Keratinocyte (primary cell): ENCODE measurements around the gene RFX2. TPM values are rescaled to one million over a fixed set of nuclear protein-coding genes. Genes with fewer than 3 reads are reported as not detected.

ENCODE experiments used
- DNase-seq: peaks from one replicate; pipeline ENCODE4 v3.0.0-alpha.2; 2011; ENCODE audit warnings: low read depth, missing footprints, low spot score
- FAIRE-seq: peaks from 2 replicates; lab custom pipeline; 2011; peaks lifted over from hg19 to GRCh38; lab: Jason Lieb, UNC
- H2AFZ ChIP-seq: 2 replicates; pipeline ENCODE4 v1.6.0; 2012; ENCODE audit warnings: low read length, control low read depth, inconsistent platforms; ENCODE audit not compliant: control insufficient read depth
- H3K27ac ChIP-seq: 2 replicates; pipeline ENCODE4 v1.5.1; 2011; ENCODE audit warnings: low read length; ENCODE audit not compliant: control insufficient read depth, insufficient read depth
- H3K27me3 ChIP-seq: 3 replicates; pipeline ENCODE4 v1.6.0; 2011; ENCODE audit warnings: low read length; ENCODE audit not compliant: control insufficient read depth, insufficient read depth; ENCODE audit errors: extremely low read depth
- H3K36me3 ChIP-seq, 2 experiments: 2 replicates in 1 of 2; 3 replicates in 1 of 2; pipeline ENCODE4 v1.5.1; 2011; ENCODE audit warnings: low read length in 2 of 2, mild to moderate bottlenecking in 1 of 2; ENCODE audit not compliant: control insufficient read depth in 2 of 2, insufficient read depth in 2 of 2; ENCODE audit errors: extremely low read depth in 1 of 2
- H3K4me1 ChIP-seq: 3 replicates; pipeline ENCODE4 v1.5.1; 2011; ENCODE audit warnings: low read length; ENCODE audit not compliant: control insufficient read depth, insufficient read depth; ENCODE audit errors: extremely low read depth
- H3K4me2 ChIP-seq: 3 replicates; pipeline ENCODE4 v1.6.0; 2011; ENCODE audit warnings: low read depth, low read length; ENCODE audit not compliant: control insufficient read depth, insufficient read depth; ENCODE audit errors: extremely low read depth
- H3K4me3 ChIP-seq, 3 experiments: fragments of 200-600 bp in 1 of 3; sonication (generic) in 1 of 3; 2 replicates in 2 of 3; 3 replicates in 1 of 3; pipeline ENCODE4 v1.5.1; 2011 to 2016; ENCODE audit warnings: low read length in 3 of 3, mild to moderate bottlenecking in 3 of 3, control low read depth in 2 of 3, inconsistent platforms in 1 of 3, low read depth in 1 of 3, mixed read lengths in 1 of 3, mixed run types in 1 of 3, moderate library complexity in 1 of 3; ENCODE audit not compliant: control insufficient read depth in 2 of 3, insufficient read depth in 2 of 3; ENCODE audit errors: extremely low read depth in 1 of 3
- H3K79me2 ChIP-seq: 2 replicates; pipeline ENCODE4 v1.6.0; 2012; ENCODE audit warnings: low read length; ENCODE audit not compliant: control insufficient read depth, insufficient read depth
- H3K9ac ChIP-seq: 3 replicates; pipeline ENCODE4 v1.6.0; 2011; ENCODE audit warnings: low read length; ENCODE audit not compliant: control insufficient read depth, insufficient read depth; ENCODE audit errors: extremely low read depth
- H3K9me1 ChIP-seq: 3 replicates; pipeline ENCODE4 v1.6.0; 2011; ENCODE audit warnings: low read length; ENCODE audit not compliant: control insufficient read depth, insufficient read depth; ENCODE audit errors: extremely low read depth
- H3K9me3 ChIP-seq: 2 replicates; pipeline ENCODE4 v1.5.1; 2012; ENCODE audit warnings: low read depth, low read length; ENCODE audit not compliant: control insufficient read depth
- H4K20me1 ChIP-seq: 3 replicates; pipeline ENCODE4 v1.6.0; 2011; ENCODE audit warnings: low read length; ENCODE audit not compliant: control insufficient read depth, insufficient read depth; ENCODE audit errors: extremely low read depth
- EZH2 ChIP-seq: IDR thresholded peaks from one replicate; pipeline ENCODE4 v1.6.1; 2012; ENCODE audit warnings: inconsistent platforms, mild to moderate bottlenecking, low read length, moderate library complexity
- dilution Hi-C: fragments of 300-500 bp; cut with MboI; formaldehyde crosslinking; loops from one replicate; pipeline ENCODE4 v1.7.0; 2020; ENCODE audit warnings: low sequenced_read_pairs; ENCODE audit not compliant: extremely low pct_ligation_motif_present
- polyA plus RNA-seq, 5 experiments: library from polyadenylated mRNA; depleted of rRNA in 3 of 5; stranded (reverse) in 3 of 5; stranded (forward) in 1 of 5; unstranded in 1 of 5; fragments of >200 nt; gene quantifications; 1 replicate in 1 of 5; 2 replicates in 3 of 5; 3 replicates in 1 of 5; pipeline versions ENCODE4 v1.2.1 to v1.2.3, GENCODE V29; 2011 to 2012; ENCODE audit warnings: missing spikeins in 2 of 5, low read depth in 1 of 5, low replicate concordance in 1 of 5
- TF ChIP-seq, protein P1 (sequence below), 3 experiments: IDR thresholded peaks in 1 of 3; conservative IDR thresholded peaks in 1 of 3; optimal IDR thresholded peaks in 1 of 3; 2 replicates in 2 of 3; 3 replicates in 1 of 3; pipeline versions ENCODE3 to v1.5.1; 2011; ENCODE audit warnings: low read length in 3 of 3, mild to moderate bottlenecking in 3 of 3, moderate library complexity in 2 of 3, control low read depth in 1 of 3, inconsistent platforms in 1 of 3; ENCODE audit not compliant: insufficient read depth in 2 of 3; ENCODE audit errors: extremely low read depth in 1 of 3

RFX2 gene
- polyA plus RNA-seq, 1 donor (not counting 4 experiments of a cell fraction or from before 2014, with no cell fraction given), result 5.8 TPM

DNA sequence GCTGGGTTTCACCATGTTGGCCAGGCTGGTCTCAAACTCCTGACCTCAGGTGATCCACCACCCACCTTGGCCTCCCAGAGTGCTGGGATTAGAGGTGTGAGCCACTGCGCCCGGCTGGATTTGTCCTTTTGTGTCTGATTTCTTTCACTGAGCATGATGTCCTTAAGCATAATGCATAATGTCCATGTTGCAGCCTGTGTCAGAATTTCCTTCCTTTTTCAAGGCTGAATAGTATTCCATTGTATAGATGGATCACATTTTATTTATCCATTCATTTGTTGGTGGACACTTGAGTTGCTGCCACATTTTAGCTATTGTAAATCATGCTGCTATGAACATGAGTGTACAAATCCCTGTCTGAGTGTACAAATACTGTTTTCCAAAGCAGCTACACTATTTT, 25.5 kb downstream of the RFX2 start:
- Histone ChIP-seq H3K9me3 (no peaks in the 10 kb centered on the region), H3K4me1 (peaks cover 33% of the 10 kb centered on the region), H3K9me1 (no peaks in the 10 kb centered on the region), H3K4me3 (no peak overlapping the region), H3K27me3 (no peaks in the 10 kb centered on the region), H4K20me1 (no peaks in the 10 kb centered on the region), H3K27ac (no peak overlapping the region), H3K4me2 (no peak overlapping the region), H3K36me3 (peaks cover 0 to 2% of the 10 kb centered on the region in 2 experiments), H3K9ac (no peak overlapping the region), H3K79me2 (peaks cover 28% of the 10 kb centered on the region), H2AFZ (no peak overlapping the region)
- FAIRE-seq, result no peak
- DNase-seq, result no peak
- dilution Hi-C loops, result no loop called here
- TF ChIP-seq EZH2, result no peak
- TF ChIP-seq, protein P1, sequence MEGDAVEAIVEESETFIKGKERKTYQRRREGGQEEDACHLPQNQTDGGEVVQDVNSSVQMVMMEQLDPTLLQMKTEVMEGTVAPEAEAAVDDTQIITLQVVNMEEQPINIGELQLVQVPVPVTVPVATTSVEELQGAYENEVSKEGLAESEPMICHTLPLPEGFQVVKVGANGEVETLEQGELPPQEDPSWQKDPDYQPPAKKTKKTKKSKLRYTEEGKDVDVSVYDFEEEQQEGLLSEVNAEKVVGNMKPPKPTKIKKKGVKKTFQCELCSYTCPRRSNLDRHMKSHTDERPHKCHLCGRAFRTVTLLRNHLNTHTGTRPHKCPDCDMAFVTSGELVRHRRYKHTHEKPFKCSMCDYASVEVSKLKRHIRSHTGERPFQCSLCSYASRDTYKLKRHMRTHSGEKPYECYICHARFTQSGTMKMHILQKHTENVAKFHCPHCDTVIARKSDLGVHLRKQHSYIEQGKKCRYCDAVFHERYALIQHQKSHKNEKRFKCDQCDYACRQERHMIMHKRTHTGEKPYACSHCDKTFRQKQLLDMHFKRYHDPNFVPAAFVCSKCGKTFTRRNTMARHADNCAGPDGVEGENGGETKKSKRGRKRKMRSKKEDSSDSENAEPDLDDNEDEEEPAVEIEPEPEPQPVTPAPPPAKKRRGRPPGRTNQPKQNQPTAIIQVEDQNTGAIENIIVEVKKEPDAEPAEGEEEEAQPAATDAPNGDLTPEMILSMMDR (optimal IDR thresholded peaks at IDR 0.05 in 1 of 3, IDR thresholded peaks at IDR 0.05 in 1 of 3, conservative IDR thresholded peaks at IDR 0.05 in 1 of 3; ENCODE audit: extremely low read depth in 1 of 3, insufficient read depth in 2 of 3, low read length in 3 of 3), result no peak

GRCh38 chr19:6079107-6079506, 31.2 kb downstream of the RFX2 start:
- no peak overlapping the region for H3K4me2 ChIP-seq
- dilution Hi-C loops, result no loop called here
- no peak overlapping the region for H3K4me3 ChIP-seq
- peaks cover 16% of the 10 kb centered on the region for H3K79me2 ChIP-seq
- H3K9ac ChIP-seq, result no peak overlapping the region
- no peak for FAIRE-seq
- no peaks in the 10 kb centered on the region for H3K9me1 ChIP-seq
- no peak for DNase-seq
- H2AFZ ChIP-seq, result no peak overlapping the region
- H3K4me1 ChIP-seq, result peaks cover 19% of the 10 kb centered on the region
- TF ChIP-seq, protein P1 (optimal IDR thresholded peaks at IDR 0.05 in 1 of 3, IDR thresholded peaks at IDR 0.05 in 1 of 3, conservative IDR thresholded peaks at IDR 0.05 in 1 of 3; ENCODE audit: extremely low read depth in 1 of 3, insufficient read depth in 2 of 3, low read length in 3 of 3), result no peak
- TF ChIP-seq EZH2, result no peak
- no peaks in the 10 kb centered on the region for H3K9me3 ChIP-seq
- H4K20me1 ChIP-seq, result no peaks in the 10 kb centered on the region
- H3K36me3 ChIP-seq, result peaks cover 2 to 5% of the 10 kb centered on the region in 2 experiments
- H3K27me3 ChIP-seq, result no peaks in the 10 kb centered on the region
- no peak overlapping the region for H3K27ac ChIP-seq
